SK-N-MC (cell line): ENCODE results near the gene FSTL1.

Source experiments
- EZH2 ChIP-seq: fragments of 200-600 bp; sonication (generic); IDR thresholded peaks from one replicate; pipeline ENCODE4 v1.6.1; 2017; ENCODE audit warnings: antibody characterized with exemption
- POLR2AphosphoS5 ChIP-seq: IDR thresholded peaks from 2 replicates; pipeline ENCODE4 v1.6.1; 2012; ENCODE audit warnings: mild to moderate bottlenecking, low read depth, low read length, borderline replicate concordance

DNA sequence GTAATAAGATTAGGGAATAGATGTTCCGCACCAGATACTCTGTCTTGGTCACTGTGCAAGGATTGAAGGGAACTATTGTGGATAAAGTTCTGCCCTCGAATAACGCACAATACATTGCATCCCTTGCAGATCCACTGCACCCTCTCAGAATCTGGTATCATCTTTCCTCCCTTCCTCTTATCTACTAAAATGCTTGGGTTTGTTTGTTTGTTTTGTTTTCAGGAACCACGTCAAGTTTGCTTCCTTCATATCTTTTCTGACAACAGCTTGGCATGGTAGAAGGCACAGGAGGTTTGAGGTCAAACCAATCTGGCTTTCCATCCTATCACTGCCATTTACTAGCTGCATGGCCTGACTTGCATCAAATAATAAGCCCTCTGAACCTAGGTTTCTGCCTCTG is 2.0 kb upstream of the FSTL1 start:
- TF ChIP-seq EZH2 (no peak), POLR2AphosphoS5 (no peak)
